T-cell (primary cell): ENCODE results near the gene CUBN. TPM values are rescaled to one million over a fixed set of nuclear protein-coding genes. Genes with fewer than 3 reads are reported as not detected.

ENCODE experiments used
- ATAC-seq, 4 experiments: fragments of 200-7000 bp in 3 of 4; fragments of 150-1000 bp in 1 of 4; cut with Tn5 transposase; replicated peaks in 1 of 4; 1 replicate in 3 of 4; 2 replicates in 1 of 4; pipeline ENCODE4 v1.10.0; 2021; ENCODE audit warnings: moderate library complexity in 3 of 4, mild to moderate bottlenecking in 2 of 4, moderate number of reproducible peaks in 1 of 4
- CTCF ChIA-PET, 2 donors: fragments of 300-600 bp; sonication (Branson Sonifier 250); formaldehyde crosslinking; loops; one replicate each; lab custom pipeline; 2022; ENCODE audit warnings: antibody characterized with exemption in 2 of 2; lab: Charles Lee
- POLR2A ChIA-PET, 2 donors: fragments of 300-600 bp; sonication (Branson Sonifier 250); formaldehyde crosslinking; loops; one replicate each; lab custom pipeline; 2022; ENCODE audit warnings: antibody characterized with exemption in 2 of 2; lab: Charles Lee
- DNase-seq, 35 experiments: peaks; one replicate each; pipeline versions ENCODE4 v3.0.0 to v3.0.0-alpha.2; 2013 to 2023
- H3K27ac ChIP-seq: one replicate; pipeline ENCODE4 v1.5.1; 2013; ENCODE audit warnings: low read length
- H3K27me3 ChIP-seq, 2 experiments: replicated peaks in 1 of 2; 1 replicate in 1 of 2; 2 replicates in 1 of 2; pipeline versions ENCODE4 v1.6.1 to v1.7.0; 2013; ENCODE audit warnings: low read length in 1 of 2, mixed read lengths in 1 of 2; ENCODE audit not compliant: control insufficient read depth in 2 of 2, insufficient read depth in 2 of 2; ENCODE audit errors: extremely low read depth in 1 of 2
- H3K36me3 ChIP-seq, 2 donors: 1 replicate in 1 of 2; 2 replicates in 1 of 2; pipeline versions ENCODE4 v1.6.1 to v1.7.0; 2013; ENCODE audit warnings: low read length in 1 of 2; ENCODE audit not compliant: control insufficient read depth in 2 of 2, insufficient read depth in 1 of 2; ENCODE audit errors: extremely low read depth in 1 of 2
- H3K4me1 ChIP-seq, 2 experiments: 1 replicate in 1 of 2; 2 replicates in 1 of 2; pipeline versions ENCODE4 v1.6.1 to v1.7.0; 2013; ENCODE audit warnings: low read length in 2 of 2, mixed read lengths in 1 of 2; ENCODE audit not compliant: insufficient read depth in 2 of 2, control insufficient read depth in 1 of 2; ENCODE audit errors: extremely low read depth in 1 of 2
- H3K4me3 ChIP-seq, 2 donors: 1 replicate in 1 of 2; 2 replicates in 1 of 2; pipeline versions ENCODE4 v1.5.1 to v1.7.0; 2013; ENCODE audit warnings: mild to moderate bottlenecking in 2 of 2, low read length in 1 of 2, moderate library complexity in 1 of 2; ENCODE audit not compliant: control insufficient read depth in 1 of 2; ENCODE audit errors: extremely low read depth in 1 of 2
- H3K9me3 ChIP-seq: 2 replicates; pipeline ENCODE4 v1.7.0; 2013
- H3K27ac Mint-ChIP-seq, 2 donors: one replicate each; pipeline ENCODE4 v1.8.0; 2020 to 2021; ENCODE audit warnings: mild to moderate bottlenecking in 2 of 2, mixed read lengths in 2 of 2
- H3K27me3 Mint-ChIP-seq, 2 donors: one replicate each; pipeline ENCODE4 v1.8.0; 2021 to 2022; ENCODE audit warnings: mixed read lengths in 2 of 2
- H3K36me3 Mint-ChIP-seq: one replicate; pipeline ENCODE4 v1.8.0; 2021; ENCODE audit warnings: mixed read lengths
- H3K4me1 Mint-ChIP-seq, 3 donors: one replicate each; pipeline ENCODE4 v1.8.0; 2020 to 2022; ENCODE audit warnings: mixed read lengths in 3 of 3, mild to moderate bottlenecking in 1 of 3
- H3K4me3 Mint-ChIP-seq, 3 donors: one replicate each; pipeline ENCODE4 v1.8.0; 2020 to 2022; ENCODE audit warnings: mild to moderate bottlenecking in 3 of 3, mixed read lengths in 3 of 3, moderate library complexity in 3 of 3
- H3K9me3 Mint-ChIP-seq, 3 donors: one replicate each; pipeline ENCODE4 v1.8.0; 2020 to 2022; ENCODE audit warnings: mixed read lengths in 3 of 3
- WGBS: methylation state at CpG from one replicate; pipeline ENCODE4 v1.1.5; 2013; ENCODE audit warnings: missing lambda C conversion rate; ENCODE audit not compliant: insufficient coverage; 5-methylcytosine and 5-hydroxymethylcytosine counted together
- total RNA-seq, 35 experiments: library from RNA in 6 of 35; stranded (reverse) in 6 of 35; fragments of 120-200 nt in 1 of 35; gene quantifications; one replicate each; pipeline versions ENCODE4 v1.2.1 to v1.2.4 and lab custom pipeline; 2013 to 2026

Gene CUBN
- total RNA-seq, 5 donors from 2014 or later (not counting 1 experiment from before 2014, with no cell fraction given) = 6.3 to 11.4 (median 8.6) TPM

DNA sequence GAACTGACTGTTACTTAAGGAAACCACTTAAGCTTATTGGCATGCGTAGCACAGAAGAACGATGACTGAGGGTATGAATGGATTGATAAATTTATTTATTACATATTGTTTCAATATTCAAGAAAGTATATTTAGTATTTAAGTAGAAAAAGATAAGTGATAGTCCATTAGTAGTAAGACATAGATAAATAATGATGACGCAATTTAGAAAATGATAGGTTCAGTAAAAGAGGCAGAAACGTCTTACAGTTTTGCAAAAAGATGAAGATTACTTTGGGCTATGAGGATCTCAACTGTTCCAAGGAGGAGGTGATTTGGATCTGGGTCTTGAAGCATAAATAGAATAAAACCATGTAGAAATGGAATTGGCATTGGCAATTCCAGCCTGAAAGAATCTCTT is 275.8 kb downstream of the CUBN start:
- H3K9me3 ChIP-seq = no peaks in the 10 kb centered on the region
- no peak overlapping the region for H3K4me3 Mint-ChIP-seq
- no peaks in the 10 kb centered on the region for H3K27me3 ChIP-seq
- no peaks in the 10 kb centered on the region for H3K9me3 Mint-ChIP-seq
- H3K4me3 ChIP-seq = no peak overlapping the region
- no peaks in the 10 kb centered on the region for H3K4me1 Mint-ChIP-seq
- H3K36me3 ChIP-seq = no peaks in the 10 kb centered on the region
- H3K27ac Mint-ChIP-seq = no peak overlapping the region
- ChIA-PET POLR2A (interaction anchor here in 1 of 2 donors (0.5 to 0.6 kb wide), 2 partner anchors 10 to 273 kb away, joined by 6 read pairs; no protein-coding TSS in a partner anchor), CTCF (no interaction called here)
- H3K27me3 Mint-ChIP-seq = no peaks in the 10 kb centered on the region
- DNase-seq = no peak
- no peak for ATAC-seq
- no peaks in the 10 kb centered on the region for H3K36me3 Mint-ChIP-seq
- no peak overlapping the region for H3K27ac ChIP-seq
- no CpG with 5 or more reads among the region's 4 CpGs for WGBS
- H3K4me1 ChIP-seq = no peaks in the 10 kb centered on the region

DNA sequence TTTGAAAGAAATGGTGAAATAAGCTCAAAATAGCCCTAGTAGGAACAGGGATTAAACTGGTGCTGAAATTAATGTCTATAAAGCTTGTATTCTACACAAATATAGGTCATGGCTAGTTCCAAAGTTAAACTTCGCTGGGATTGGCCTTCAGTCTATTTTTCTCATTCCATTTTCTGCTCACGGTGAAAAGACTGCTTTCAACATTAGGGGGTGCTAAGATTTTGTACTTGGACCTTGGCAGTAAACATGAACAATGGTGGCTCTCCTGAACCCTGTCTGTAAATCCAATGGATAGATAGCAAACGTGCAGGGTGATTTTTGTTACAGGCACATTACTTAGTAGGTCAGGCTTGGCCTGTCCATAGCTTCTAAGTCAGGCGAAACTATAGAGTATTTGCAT is 276.4 kb downstream of the CUBN start:
- no peaks in the 10 kb centered on the region for H3K9me3 ChIP-seq
- H3K4me1 Mint-ChIP-seq = no peaks in the 10 kb centered on the region
- no peaks in the 10 kb centered on the region for H3K27me3 Mint-ChIP-seq
- ChIA-PET POLR2A (interaction anchor here (0.5 to 0.6 kb wide), 2 partner anchors 11 to 106 kb away, joined by 5 to 6 read pairs; no protein-coding TSS in a partner anchor), CTCF (interaction anchor here in 1 of 2 donors (0.8 kb wide), 1 partner anchor 406 kb away, joined by 3 read pairs; no protein-coding TSS in a partner anchor)
- H3K27me3 ChIP-seq = no peaks in the 10 kb centered on the region
- WGBS = 75% methylated on average over 2 of the region's 4 CpGs
- H3K4me1 ChIP-seq = no peaks in the 10 kb centered on the region
- no peak overlapping the region for H3K27ac ChIP-seq
- no peaks in the 10 kb centered on the region for H3K36me3 Mint-ChIP-seq
- peak in 1 of 35 experiments; percentile 23 for DNase-seq
- no peak overlapping the region for H3K4me3 ChIP-seq
- H3K27ac Mint-ChIP-seq = no peak overlapping the region
- H3K4me3 Mint-ChIP-seq = no peak overlapping the region
- H3K36me3 ChIP-seq = no peaks in the 10 kb centered on the region
- ATAC-seq = no peak
- H3K9me3 Mint-ChIP-seq = no peaks in the 10 kb centered on the region

DNA sequence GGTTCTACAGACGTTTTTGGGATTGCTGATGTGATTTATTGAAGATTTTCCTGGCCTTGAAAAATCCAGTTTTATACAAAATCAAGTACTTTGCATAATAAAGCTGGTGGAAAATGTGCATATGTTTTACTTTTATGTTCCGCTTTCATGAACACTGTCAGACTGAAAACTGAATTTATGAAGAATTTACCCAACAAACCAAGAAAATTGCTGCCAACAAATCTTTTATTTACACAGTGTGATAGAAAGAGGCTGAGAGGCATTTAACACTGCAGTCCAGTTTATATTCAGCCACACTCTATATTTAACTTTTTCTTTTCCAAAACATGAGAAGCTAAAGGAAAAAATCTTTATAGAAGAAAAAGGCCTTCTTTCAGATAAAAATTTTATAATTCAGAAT is 277.0 kb downstream of the CUBN start:
- CTCF ChIA-PET = interaction anchor here in 1 of 2 donors (0.8 kb wide), 1 partner anchor 406 kb away, joined by 3 read pairs; no protein-coding TSS in a partner anchor
- H3K4me1 ChIP-seq = no peaks in the 10 kb centered on the region
- POLR2A ChIA-PET = interaction anchor here in 1 of 2 donors (0.6 kb wide), 1 partner anchor 1547 kb away, joined by 7 read pairs; no protein-coding TSS in a partner anchor
- no peaks in the 10 kb centered on the region for H3K27me3 ChIP-seq
- no peaks in the 10 kb centered on the region for H3K36me3 Mint-ChIP-seq
- H3K9me3 Mint-ChIP-seq = no peaks in the 10 kb centered on the region
- DNase-seq (no peak), ATAC-seq (no peak)
- no peaks in the 10 kb centered on the region for H3K9me3 ChIP-seq
- H3K4me1 Mint-ChIP-seq = no peaks in the 10 kb centered on the region
- WGBS = no CpG with 5 or more reads among the region's 2 CpGs
- no peaks in the 10 kb centered on the region for H3K36me3 ChIP-seq
- H3K27ac ChIP-seq = no peak overlapping the region
- H3K27me3 Mint-ChIP-seq = no peaks in the 10 kb centered on the region
- no peak overlapping the region for H3K4me3 Mint-ChIP-seq
- no peak overlapping the region for H3K27ac Mint-ChIP-seq
- no peak overlapping the region for H3K4me3 ChIP-seq

DNA sequence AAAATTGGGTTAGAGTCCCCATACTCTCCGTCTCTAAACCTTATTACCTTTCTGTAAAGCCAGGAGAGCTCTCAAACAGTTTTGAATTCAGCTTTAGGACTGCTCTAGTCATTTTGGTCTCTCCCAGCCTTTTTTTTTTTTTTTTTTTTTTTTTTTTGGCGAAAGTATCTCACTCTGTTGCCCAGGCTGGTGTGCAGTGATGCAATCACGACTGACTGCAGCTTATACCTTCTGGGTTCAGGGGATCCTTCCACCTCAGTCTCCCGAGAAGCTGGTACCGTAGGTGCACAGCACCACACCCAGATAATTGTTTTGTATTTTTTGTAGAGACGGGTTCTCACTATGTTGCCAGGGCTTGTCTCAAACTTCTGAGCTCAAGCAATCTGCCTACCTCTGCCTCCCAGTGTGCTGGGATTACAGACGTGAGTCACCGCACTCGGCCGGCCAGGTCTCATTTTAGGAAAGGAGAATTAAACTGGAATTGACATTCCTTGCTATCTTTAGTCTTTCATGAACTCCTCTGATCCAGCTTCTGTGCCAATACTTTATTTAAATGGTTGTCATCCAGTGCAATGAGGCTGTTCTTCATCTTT is 281.0 kb downstream of the CUBN start:
- Mint-ChIP-seq H3K9me3 (no peaks in the 10 kb centered on the region), H3K27ac (no peak overlapping the region), H3K36me3 (no peaks in the 10 kb centered on the region), H3K27me3 (no peaks in the 10 kb centered on the region), H3K4me1 (no peaks in the 10 kb centered on the region), H3K4me3 (no peak overlapping the region)
- no peak overlapping the region for H3K4me3 ChIP-seq
- no peaks in the 10 kb centered on the region for H3K27me3 ChIP-seq
- H3K27ac ChIP-seq = no peak overlapping the region
- POLR2A ChIA-PET = interaction anchor here in 1 of 2 donors (0.6 kb wide), 1 partner anchor 383 kb away, joined by 8 read pairs; no protein-coding TSS in a partner anchor
- CTCF ChIA-PET = interaction anchor here in 1 of 2 donors (1.0 kb wide), 1 partner anchor 408 kb away, joined by 3 read pairs; no protein-coding TSS in a partner anchor
- no CpG with 5 or more reads among the region's 10 CpGs for WGBS
- H3K9me3 ChIP-seq = no peaks in the 10 kb centered on the region
- H3K4me1 ChIP-seq = no peaks in the 10 kb centered on the region
- no peak for DNase-seq
- H3K36me3 ChIP-seq = no peaks in the 10 kb centered on the region
- ATAC-seq = no peak

DNA sequence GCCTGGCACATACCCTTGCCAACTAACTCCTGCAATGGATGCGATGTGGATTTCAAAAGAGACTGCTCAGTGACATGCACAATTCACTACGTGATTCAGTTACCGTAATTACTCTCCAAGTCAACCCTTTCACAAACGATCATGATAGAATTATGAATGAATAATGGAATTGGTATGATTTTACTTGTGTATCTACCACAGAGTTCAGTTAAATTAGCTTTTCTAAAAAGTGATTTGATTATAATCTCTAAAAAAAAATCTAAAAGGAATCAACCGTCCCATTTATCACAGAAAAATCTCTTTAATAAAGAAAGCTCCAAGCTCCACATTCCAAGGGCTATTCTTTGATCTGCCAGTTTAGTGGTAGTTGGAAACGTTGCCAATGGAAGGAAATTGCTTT is 282.0 kb downstream of the CUBN start:
- no CpG with 5 or more reads among the region's 6 CpGs for WGBS
- CTCF ChIA-PET = interaction anchor here (0.7 to 1.1 kb wide), 2 partner anchors 409 to 790 kb away, joined by 3 to 4 read pairs; no protein-coding TSS in a partner anchor

DNA sequence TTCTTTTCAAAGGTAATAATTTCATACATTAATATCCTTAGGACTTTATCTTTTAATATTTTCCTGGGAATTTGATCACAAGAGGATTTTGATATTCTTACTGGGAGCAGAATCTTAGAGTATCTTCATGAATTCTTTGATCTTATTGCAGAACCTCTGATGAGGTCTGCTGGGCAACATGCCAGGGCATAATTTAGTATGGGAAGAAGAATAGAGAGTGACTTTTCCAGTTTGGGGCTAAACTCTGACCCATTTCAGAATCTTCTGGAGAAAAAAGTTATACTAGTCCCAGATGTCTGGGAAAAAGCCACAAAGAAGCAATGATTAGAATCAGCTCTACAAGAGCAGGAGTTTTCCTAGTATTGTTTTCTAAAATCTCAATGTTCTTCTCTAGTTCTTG is 284.4 kb downstream of the CUBN start:
- no peaks in the 10 kb centered on the region for H3K27me3 ChIP-seq
- no peaks in the 10 kb centered on the region for H3K9me3 ChIP-seq
- H3K36me3 Mint-ChIP-seq = peaks cover 1% of the 10 kb centered on the region
- H3K4me1 Mint-ChIP-seq = peaks cover 2 to 6% (median 4%) of the 10 kb centered on the region in 3 donors
- ATAC-seq (no peak), DNase-seq (no peak)
- CTCF ChIA-PET = interaction anchor here (0.7 to 1.4 kb wide), 3 partner anchors 10 to 411 kb away, joined by 3 to 4 read pairs (median 4); no protein-coding TSS in a partner anchor
- no peaks in the 10 kb centered on the region for H3K9me3 Mint-ChIP-seq
- H3K27ac ChIP-seq = no peak overlapping the region
- no peaks in the 10 kb centered on the region for H3K36me3 ChIP-seq
- no peaks in the 10 kb centered on the region for H3K27me3 Mint-ChIP-seq
- H3K4me1 ChIP-seq = no peaks in the 10 kb centered on the region
- H3K27ac Mint-ChIP-seq = peak overlapping the region in 1 of 2 donors; percentile 36
- H3K4me3 Mint-ChIP-seq = no peak overlapping the region
- POLR2A ChIA-PET = no interaction called here
- no peak overlapping the region for H3K4me3 ChIP-seq

More for the DNA sequence above, 282.0 kb downstream of the CUBN start:
- H3K9me3 Mint-ChIP-seq = no peaks in the 10 kb centered on the region
- no peaks in the 10 kb centered on the region for H3K27me3 Mint-ChIP-seq
- POLR2A ChIA-PET = interaction anchor here in 1 of 2 donors (0.6 kb wide), 1 partner anchor 9 kb away, joined by 3 read pairs; no protein-coding TSS in a partner anchor
- no peak overlapping the region for H3K4me3 Mint-ChIP-seq
- Histone ChIP-seq H3K36me3 (no peaks in the 10 kb centered on the region), H3K4me3 (no peak overlapping the region), H3K9me3 (no peaks in the 10 kb centered on the region), H3K27ac (no peak overlapping the region), H3K27me3 (no peaks in the 10 kb centered on the region), H3K4me1 (no peaks in the 10 kb centered on the region)
- H3K36me3 Mint-ChIP-seq = no peaks in the 10 kb centered on the region
- no peak for ATAC-seq
- peaks cover 2 to 6% (median 4%) of the 10 kb centered on the region in 3 donors for H3K4me1 Mint-ChIP-seq
- H3K27ac Mint-ChIP-seq = no peak overlapping the region
- no peak for DNase-seq
